ENCODE measurements around the gene INHBC.

DNA sequence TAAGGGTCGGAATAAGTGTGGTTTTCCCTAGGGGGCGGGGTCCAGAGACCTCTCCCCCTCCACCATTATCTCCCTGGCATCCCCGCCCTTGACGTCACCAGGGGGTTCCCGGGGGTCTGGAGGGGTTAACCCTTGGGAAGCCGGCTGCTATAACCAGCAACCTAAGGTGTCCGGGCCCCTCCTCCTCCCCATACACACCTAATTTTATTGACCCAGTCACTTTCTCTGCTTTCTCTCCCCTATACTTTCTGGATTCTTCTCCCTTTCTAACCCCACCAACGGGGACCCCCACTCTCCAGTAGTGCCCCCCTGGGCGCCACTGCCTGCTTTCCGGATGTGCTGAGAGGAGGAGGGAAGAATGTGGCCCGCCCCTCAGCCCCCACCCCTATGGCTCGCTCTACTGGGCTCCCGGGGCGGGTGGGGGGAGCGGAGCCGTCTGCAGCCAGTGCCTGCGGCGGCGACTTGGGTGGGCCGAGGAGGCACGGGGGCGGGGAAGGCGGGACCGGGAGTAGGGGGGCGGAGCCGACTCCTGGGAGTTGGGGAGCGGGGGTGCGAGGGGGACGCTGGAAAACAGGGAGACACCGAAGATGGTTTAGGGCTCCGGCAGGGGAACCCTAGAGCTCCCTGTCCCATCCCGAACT is 26.8 kb downstream of the INHBC start:
- TF ChIP-seq, protein P1, sequence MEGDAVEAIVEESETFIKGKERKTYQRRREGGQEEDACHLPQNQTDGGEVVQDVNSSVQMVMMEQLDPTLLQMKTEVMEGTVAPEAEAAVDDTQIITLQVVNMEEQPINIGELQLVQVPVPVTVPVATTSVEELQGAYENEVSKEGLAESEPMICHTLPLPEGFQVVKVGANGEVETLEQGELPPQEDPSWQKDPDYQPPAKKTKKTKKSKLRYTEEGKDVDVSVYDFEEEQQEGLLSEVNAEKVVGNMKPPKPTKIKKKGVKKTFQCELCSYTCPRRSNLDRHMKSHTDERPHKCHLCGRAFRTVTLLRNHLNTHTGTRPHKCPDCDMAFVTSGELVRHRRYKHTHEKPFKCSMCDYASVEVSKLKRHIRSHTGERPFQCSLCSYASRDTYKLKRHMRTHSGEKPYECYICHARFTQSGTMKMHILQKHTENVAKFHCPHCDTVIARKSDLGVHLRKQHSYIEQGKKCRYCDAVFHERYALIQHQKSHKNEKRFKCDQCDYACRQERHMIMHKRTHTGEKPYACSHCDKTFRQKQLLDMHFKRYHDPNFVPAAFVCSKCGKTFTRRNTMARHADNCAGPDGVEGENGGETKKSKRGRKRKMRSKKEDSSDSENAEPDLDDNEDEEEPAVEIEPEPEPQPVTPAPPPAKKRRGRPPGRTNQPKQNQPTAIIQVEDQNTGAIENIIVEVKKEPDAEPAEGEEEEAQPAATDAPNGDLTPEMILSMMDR (IDR thresholded peaks at IDR 0.05) = no peak
- no peak for TF ChIP-seq POLR2A (IDR thresholded peaks at IDR 0.05)

Data from stomach (tissue), 4 donors.